B cell (primary cell): ENCODE measurements around the gene METTL26. TPM values are rescaled to one million over a fixed set of nuclear protein-coding genes. Genes with fewer than 3 reads are reported as not detected.

ENCODE experiments used
- ATAC-seq: fragments of 200-7000 bp; cut with Tn5 transposase; one replicate; pipeline ENCODE4 v1.10.0; 2021; ENCODE audit warnings: low read depth, mild to moderate bottlenecking, moderate number of reproducible peaks, moderate library complexity
- CTCF ChIA-PET: fragments of 350-600 bp; sonication (Branson Sonifier 250); formaldehyde crosslinking; loops from one replicate; lab custom pipeline; 2021; ENCODE audit warnings: antibody characterized with exemption, inconsistent platforms; lab: Charles Lee
- POLR2A ChIA-PET: fragments of 350-600 bp; sonication (Branson Sonifier 250); formaldehyde crosslinking; loops from one replicate; lab custom pipeline; 2021; ENCODE audit warnings: antibody characterized with exemption; lab: Charles Lee
- DNase-seq: peaks from one replicate; pipeline ENCODE4 v3.0.0; 2013
- H2AFZ ChIP-seq: 2 replicates; pipeline ENCODE4 v1.6.1; 2012; ENCODE audit warnings: mild to moderate bottlenecking, low read depth, low read length; ENCODE audit not compliant: insufficient read depth, poor library complexity, severe bottlenecking
- H3K27ac ChIP-seq, 2 donors: 1 replicate in 1 of 2; 2 replicates in 1 of 2; pipeline ENCODE4 v1.5.1; 2012 to 2013; ENCODE audit warnings: low read length in 2 of 2, mild to moderate bottlenecking in 2 of 2, moderate library complexity in 1 of 2
- H3K27me3 ChIP-seq, 4 experiments: fragments of 200-600 bp in 1 of 4; sonication (generic) in 1 of 4; replicated peaks in 1 of 4; 1 replicate in 2 of 4; 2 replicates in 2 of 4; pipeline versions ENCODE4 v1.6.1 to v1.7.0; 2013 to 2016; ENCODE audit warnings: low read length in 3 of 4, mild to moderate bottlenecking in 2 of 4, mixed read lengths in 1 of 4, moderate library complexity in 1 of 4; ENCODE audit not compliant: insufficient read depth in 4 of 4, control insufficient read depth in 3 of 4; ENCODE audit errors: control extremely low read depth in 1 of 4
- H3K36me3 ChIP-seq, 2 experiments: replicated peaks in 1 of 2; 1 replicate in 1 of 2; 2 replicates in 1 of 2; pipeline versions ENCODE4 v1.6.1 to v1.7.1; 2013; ENCODE audit warnings: low read length in 1 of 2; ENCODE audit not compliant: insufficient read depth in 2 of 2, control insufficient read depth in 1 of 2; ENCODE audit errors: control extremely low read depth in 1 of 2, extremely low read depth in 1 of 2
- H3K4me1 ChIP-seq, 2 donors: fragments of 200-600 bp in 1 of 2; sonication (generic) in 1 of 2; 1 replicate in 1 of 2; 2 replicates in 1 of 2; pipeline versions ENCODE4 v1.5.1 to v1.6.1; 2013 to 2017; ENCODE audit warnings: low read length in 2 of 2; ENCODE audit not compliant: control insufficient read depth in 2 of 2, insufficient read depth in 2 of 2
- H3K4me2 ChIP-seq: replicated peaks from 2 replicates; pipeline ENCODE3; 2012; ENCODE audit warnings: mild to moderate bottlenecking, low read depth, low read length; ENCODE audit not compliant: poor library complexity, severe bottlenecking
- H3K4me3 ChIP-seq, 5 experiments: fragments of 200-600 bp in 1 of 5; sonication (generic) in 1 of 5; 1 replicate in 3 of 5; 2 replicates in 2 of 5; pipeline versions ENCODE4 v1.5.1 to v1.7.0; 2011 to 2016; ENCODE audit warnings: low read length in 4 of 5, mild to moderate bottlenecking in 4 of 5, low read depth in 2 of 5, control low read depth in 1 of 5, moderate library complexity in 1 of 5; ENCODE audit not compliant: insufficient read depth in 1 of 5; ENCODE audit errors: control extremely low read depth in 1 of 5, extremely low read depth in 1 of 5
- H3K79me2 ChIP-seq: fragments of 200-600 bp; sonication (generic); one replicate; pipeline ENCODE4 v1.6.0; 2016; ENCODE audit warnings: low read length; ENCODE audit not compliant: control insufficient read depth, insufficient read depth
- H3K9ac ChIP-seq: fragments of 200-600 bp; sonication (generic); 2 replicates; pipeline ENCODE4 v1.6.1; 2017; ENCODE audit warnings: mild to moderate bottlenecking, low read length, moderate library complexity
- H3K9me3 ChIP-seq, 3 donors: one replicate each; pipeline versions ENCODE4 v1.6.1 to v1.7.1; 2013; ENCODE audit warnings: low read length in 2 of 3; ENCODE audit not compliant: control insufficient read depth in 2 of 3, insufficient read depth in 1 of 3; ENCODE audit errors: control extremely low read depth in 1 of 3
- H4K20me1 ChIP-seq: 2 replicates; pipeline ENCODE4 v1.6.0; 2012; ENCODE audit warnings: mild to moderate bottlenecking, low read length; ENCODE audit not compliant: insufficient read depth, control insufficient read depth, poor library complexity, severe bottlenecking
- H3K27ac Mint-ChIP-seq: one replicate; pipeline ENCODE4 v1.8.0; 2021; ENCODE audit warnings: mixed read lengths
- H3K27me3 Mint-ChIP-seq: one replicate; pipeline ENCODE4 v1.8.0; 2021; ENCODE audit warnings: mixed read lengths
- H3K4me1 Mint-ChIP-seq: one replicate; pipeline ENCODE4 v1.8.0; 2021; ENCODE audit warnings: mixed read lengths
- H3K4me3 Mint-ChIP-seq: one replicate; pipeline ENCODE4 v1.8.0; 2021; ENCODE audit warnings: mixed read lengths
- H3K9me3 Mint-ChIP-seq: one replicate; pipeline ENCODE4 v1.8.0; 2022; ENCODE audit warnings: mixed read lengths; ENCODE audit not compliant: insufficient read depth
- CTCF ChIP-seq: fragments of 200-600 bp; IDR thresholded peaks from one replicate; pipeline ENCODE4 v1.8.0; 2022; ENCODE audit warnings: antibody characterized with exemption, mild to moderate bottlenecking
- EZH2 ChIP-seq: IDR thresholded peaks from 2 replicates; pipeline ENCODE4 v1.6.1; 2012; ENCODE audit warnings: borderline replicate concordance, low read depth, mild to moderate bottlenecking, moderate library complexity, low read length; ENCODE audit not compliant: insufficient read depth, poor library complexity, severe bottlenecking
- WGBS: methylation state at CpG from one replicate; pipeline ENCODE4 v1.1.5; 2013; ENCODE audit warnings: missing lambda C conversion rate; ENCODE audit not compliant: insufficient coverage; 5-methylcytosine and 5-hydroxymethylcytosine counted together
- intact Hi-C: fragments of 100-400 bp; cut with micrococcal nuclease; formaldehyde crosslinking; loops from one replicate; pipeline ENCODE4 v1.10.0; 2022
- polyA plus RNA-seq: library from polyadenylated mRNA; depleted of rRNA; stranded (reverse); fragments of >200 nt; gene quantifications from 2 replicates; pipeline ENCODE4 v1.2.3, GENCODE V29; 2012
- total RNA-seq, 2 donors: library from RNA; stranded (reverse); fragments of 120-200 nt in 1 of 2; gene quantifications; 1 replicate in 1 of 2; 2 replicates in 1 of 2; pipeline versions ENCODE4 v1.2.3 to v1.2.4, GENCODE V29; 2013 to 2022

Gene METTL26
- total and polyA plus RNA-seq, 2 donors (not counting 1 experiment from before 2014, with no cell fraction given) = 56.6 to 140 TPM

- peaks cover 8% of the 10 kb centered on the region for H3K4me1 Mint-ChIP-seq
- intact Hi-C loops = no loop called here
- Histone ChIP-seq H2AFZ (no peak overlapping the region), H3K27ac (no peak overlapping the region), H3K9me3 (no peaks in the 10 kb centered on the region), H3K36me3 (no peaks in the 10 kb centered on the region), H3K9ac (no peak overlapping the region), H3K4me1 (peaks cover 10 to 17% of the 10 kb centered on the region in 2 donors), H3K4me3 (no peak overlapping the region), H4K20me1 (no peaks in the 10 kb centered on the region), H3K4me2 (no peak overlapping the region), H3K27me3 (no peaks in the 10 kb centered on the region), H3K79me2 (no peaks in the 10 kb centered on the region)
- H3K4me3 Mint-ChIP-seq = no peak overlapping the region
- no peaks in the 10 kb centered on the region for H3K9me3 Mint-ChIP-seq
- no peak overlapping the region for H3K27ac Mint-ChIP-seq
- ATAC-seq = no peak
- ChIA-PET CTCF (no interaction called here), POLR2A (no interaction called here)
- 98% methylated on average over 22 of the region's 22 CpGs for WGBS
- TF ChIP-seq EZH2 (no peak), CTCF (no peak)
- H3K27me3 Mint-ChIP-seq = no peaks in the 10 kb centered on the region
- no peak for DNase-seq
These were observed 21.4 kb upstream of the METTL26 start for GRCh38 chr16:657487-657886.

- ChIA-PET CTCF (no interaction called here), POLR2A (no interaction called here)
- intact Hi-C loops = no loop called here
- Histone ChIP-seq H4K20me1 (no peaks in the 10 kb centered on the region), H3K4me1 (peaks cover 5 to 6% of the 10 kb centered on the region in 2 donors), H3K4me3 (no peak overlapping the region), H3K79me2 (no peaks in the 10 kb centered on the region), H3K9me3 (no peaks in the 10 kb centered on the region), H3K36me3 (no peaks in the 10 kb centered on the region), H3K27me3 (no peaks in the 10 kb centered on the region), H3K27ac (no peak overlapping the region), H3K4me2 (no peak overlapping the region), H3K9ac (no peak overlapping the region), H2AFZ (no peak overlapping the region)
- 98% methylated on average over 9 of the region's 12 CpGs for WGBS
- ATAC-seq = no peak
- H3K4me1 Mint-ChIP-seq = peaks cover 1% of the 10 kb centered on the region
- H3K27ac Mint-ChIP-seq = no peak overlapping the region
- H3K27me3 Mint-ChIP-seq = no peaks in the 10 kb centered on the region
- no peak for DNase-seq
- no peaks in the 10 kb centered on the region for H3K9me3 Mint-ChIP-seq
- no peak overlapping the region for H3K4me3 Mint-ChIP-seq
- no peak for TF ChIP-seq CTCF
- no peak for TF ChIP-seq EZH2
These were observed 17.9 kb upstream of the METTL26 start for GRCh38 chr16:654034-654433.
